Measurements from ENCODE around the gene TNFAIP8L2. TPM values are rescaled to one million over a fixed set of nuclear protein-coding genes. Genes with fewer than 3 reads are reported as not detected.

The TNFAIP8L2 gene
- total and polyA plus RNA-seq, 7 donors = 1.9 to 12.7 (median 9.5) TPM

DNA sequence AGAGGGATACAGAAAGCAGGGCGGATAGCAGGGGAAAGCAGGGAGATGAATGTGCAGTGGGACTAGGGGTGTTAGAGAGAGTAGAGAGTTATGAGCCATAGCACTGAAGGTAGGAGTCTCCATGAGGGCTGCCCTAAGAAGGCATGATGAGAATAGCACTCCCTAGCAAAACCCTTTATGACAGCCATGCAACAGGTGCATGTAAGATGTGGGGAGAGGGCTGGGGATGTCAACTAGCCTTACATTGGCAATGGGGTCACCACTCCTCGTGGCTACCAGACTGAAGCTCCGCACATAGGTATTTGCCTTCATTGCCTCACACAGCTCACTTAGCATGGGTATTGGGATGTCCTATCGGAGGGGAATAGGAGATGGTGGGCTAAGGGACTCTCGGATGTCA, 14.7 kb downstream of the TNFAIP8L2 start:
- intact Hi-C loops (cut with DNase I) = no loop called here
- Histone ChIP-seq H3K27ac (no peak overlapping the region), H3K4me1 (peaks cover 0 to 13% (median 10%) of the 10 kb centered on the region in 4 donors), H3K4me3 (no peak overlapping the region), H3K9me3 (no peaks in the 10 kb centered on the region), H3K36me3 (peaks cover under 1 to 65% (median 28%) of the 10 kb centered on the region in 4 donors), H3K27me3 (no peaks in the 10 kb centered on the region)
- WGBS, 2 donors = 91 to 96% methylated on average over 5 of the region's 5 CpGs
- TF ChIP-seq, protein P1, sequence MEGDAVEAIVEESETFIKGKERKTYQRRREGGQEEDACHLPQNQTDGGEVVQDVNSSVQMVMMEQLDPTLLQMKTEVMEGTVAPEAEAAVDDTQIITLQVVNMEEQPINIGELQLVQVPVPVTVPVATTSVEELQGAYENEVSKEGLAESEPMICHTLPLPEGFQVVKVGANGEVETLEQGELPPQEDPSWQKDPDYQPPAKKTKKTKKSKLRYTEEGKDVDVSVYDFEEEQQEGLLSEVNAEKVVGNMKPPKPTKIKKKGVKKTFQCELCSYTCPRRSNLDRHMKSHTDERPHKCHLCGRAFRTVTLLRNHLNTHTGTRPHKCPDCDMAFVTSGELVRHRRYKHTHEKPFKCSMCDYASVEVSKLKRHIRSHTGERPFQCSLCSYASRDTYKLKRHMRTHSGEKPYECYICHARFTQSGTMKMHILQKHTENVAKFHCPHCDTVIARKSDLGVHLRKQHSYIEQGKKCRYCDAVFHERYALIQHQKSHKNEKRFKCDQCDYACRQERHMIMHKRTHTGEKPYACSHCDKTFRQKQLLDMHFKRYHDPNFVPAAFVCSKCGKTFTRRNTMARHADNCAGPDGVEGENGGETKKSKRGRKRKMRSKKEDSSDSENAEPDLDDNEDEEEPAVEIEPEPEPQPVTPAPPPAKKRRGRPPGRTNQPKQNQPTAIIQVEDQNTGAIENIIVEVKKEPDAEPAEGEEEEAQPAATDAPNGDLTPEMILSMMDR (IDR thresholded peaks at IDR 0.05) = no peak
- TF ChIP-seq POLR2AphosphoS5 (IDR thresholded peaks at IDR 0.05) (no peak), POLR2A (IDR thresholded peaks at IDR 0.05) (no peak), EP300 (IDR thresholded peaks at IDR 0.05) (no peak)
- DNase-seq = no peak

DNA sequence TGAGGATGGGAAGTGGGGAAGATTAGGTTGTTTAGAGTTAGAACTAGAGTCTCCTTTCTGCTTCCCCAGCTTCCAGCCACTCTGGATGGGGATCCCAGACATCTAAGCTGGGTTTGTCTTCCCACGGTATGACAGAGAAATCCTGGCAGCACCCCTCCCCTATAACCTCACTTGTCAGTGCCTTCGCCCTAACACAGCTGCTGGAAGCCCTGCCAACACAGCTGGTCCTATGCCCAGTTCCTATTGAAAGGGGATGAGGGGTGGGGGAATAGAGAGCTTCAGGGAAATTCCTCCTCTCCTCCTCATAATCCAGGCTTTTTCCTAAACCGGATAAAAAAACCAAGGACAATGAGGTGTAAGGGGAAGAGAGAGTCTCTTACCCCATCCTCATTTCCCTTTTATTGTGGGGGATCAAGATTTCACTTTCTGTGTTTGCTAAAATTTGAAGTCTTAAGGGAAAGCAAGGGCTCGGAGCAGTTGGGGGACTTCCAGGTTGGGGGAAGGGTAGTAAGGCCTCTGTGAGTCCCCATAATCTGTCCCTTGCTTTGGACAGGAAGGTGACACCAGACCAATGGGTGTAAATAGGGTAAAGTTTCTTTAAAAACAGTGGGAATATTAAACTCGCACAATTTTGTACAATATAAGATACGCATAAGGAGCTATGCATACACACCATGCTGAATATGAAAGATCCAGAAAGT, 18.7 kb downstream of the TNFAIP8L2 start:
- Histone ChIP-seq H3K27ac (peak overlapping the region in 1 of 4 donors; percentile 69), H3K36me3 (peaks cover 6 to 73% (median 58%) of the 10 kb centered on the region in 4 donors), H3K9me3 (no peaks in the 10 kb centered on the region), H3K4me3 (no peak overlapping the region), H3K27me3 (no peaks in the 10 kb centered on the region), H3K4me1 (no peaks in the 10 kb centered on the region)
- intact Hi-C loops (cut with DNase I) = no loop called here
- no peak for DNase-seq
- TF ChIP-seq, protein P1 (IDR thresholded peaks at IDR 0.05) = no peak
- TF ChIP-seq POLR2A (IDR thresholded peaks at IDR 0.05) = no peak
- TF ChIP-seq EP300 (IDR thresholded peaks at IDR 0.05) = no peak
- 75 to 78% methylated on average over 6 of the region's 6 CpGs for WGBS, 2 donors

DNA sequence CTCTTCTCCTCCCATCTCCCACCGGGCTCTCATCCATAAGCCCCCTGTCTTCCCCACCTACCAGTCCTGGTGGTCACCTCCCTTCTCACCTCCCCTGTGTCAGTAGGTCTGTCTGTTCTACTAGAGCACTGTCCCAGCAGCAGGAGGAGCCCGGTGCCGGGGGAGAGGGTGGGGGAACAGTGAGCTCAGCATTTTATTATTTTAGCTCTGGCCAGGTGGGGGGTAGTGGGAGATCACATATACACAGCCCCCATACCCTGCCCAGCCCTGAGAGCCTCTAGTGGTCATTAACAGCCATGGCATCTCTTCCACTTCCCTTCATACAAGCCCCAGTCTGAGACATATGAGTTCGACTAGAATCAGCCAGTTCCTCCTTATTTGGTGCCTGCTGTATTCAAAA, 19.4 kb downstream of the TNFAIP8L2 start, which contains the start of gene TMOD4:
TSS of gene TMOD4 (minus strand) at position 119 of the 400 bp plus-strand sequence. CDS start 1,106 bp downstream, outside the sequence.
- Histone ChIP-seq H3K36me3 (peaks cover 6 to 73% (median 59%) of the 10 kb centered on the region in 4 donors), H3K9me3 (no peaks in the 10 kb centered on the region), H3K27ac (peak within 1 kb of the TSS in 1 of 4 donors; percentile 69), H3K4me1 (no peaks in the 10 kb centered on the region), H3K27me3 (no peaks in the 10 kb centered on the region), H3K4me3 (no peak within 1 kb of the TSS)
- TF ChIP-seq POLR2AphosphoS5 (IDR thresholded peaks at IDR 0.05) (no peak), EP300 (IDR thresholded peaks at IDR 0.05) (no peak), POLR2A (IDR thresholded peaks at IDR 0.05) (no peak)
- TF ChIP-seq, protein P1 (IDR thresholded peaks at IDR 0.05) = peak in 2 of 4 experiments; percentile 15 to 24
- 66 to 73% methylated on average over 4 of the region's 4 CpGs for WGBS, 2 donors
- intact Hi-C loops (cut with DNase I) = no loop called here
- no peak for DNase-seq

DNA sequence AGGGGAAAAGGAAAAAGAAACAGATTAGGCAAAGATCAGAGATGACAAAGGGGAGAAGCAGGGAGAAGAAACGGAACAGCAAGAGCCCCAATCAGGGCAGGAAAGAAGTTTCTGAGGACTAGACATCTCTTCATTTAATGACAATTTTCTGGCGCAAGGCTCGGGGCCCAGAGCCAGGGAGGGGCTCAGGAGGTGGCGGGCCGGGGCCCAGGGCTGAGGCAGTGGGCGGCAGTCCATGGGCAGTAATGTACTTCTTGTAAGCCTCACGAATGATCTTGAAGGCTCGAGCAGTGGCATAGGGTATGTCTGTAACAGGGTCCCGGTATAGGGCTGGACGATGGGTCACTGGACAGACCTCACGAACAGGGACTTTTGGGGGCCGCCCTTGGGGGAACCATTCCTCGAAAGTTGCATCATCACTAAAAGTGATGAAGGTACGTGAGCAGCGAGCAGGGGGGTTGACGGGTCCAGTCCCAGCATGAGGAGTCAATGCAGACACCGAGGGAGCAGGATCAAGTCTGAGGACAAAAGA, 20.1 kb downstream of the TNFAIP8L2 start:
- intact Hi-C loops (cut with DNase I) = no loop called here
- DNase-seq = no peak
- peaks cover 11 to 77% (median 63%) of the 10 kb centered on the region in 4 donors for H3K36me3 ChIP-seq
- H3K27ac ChIP-seq = peak overlapping the region in 1 of 4 donors; percentile 69
- no peaks in the 10 kb centered on the region for H3K27me3 ChIP-seq
- no peaks in the 10 kb centered on the region for H3K4me1 ChIP-seq
- 95 to 96% methylated on average over 17 of the region's 17 CpGs for WGBS, 2 donors
- TF ChIP-seq POLR2A (IDR thresholded peaks at IDR 0.05) (no peak), EP300 (IDR thresholded peaks at IDR 0.05) (no peak), POLR2AphosphoS5 (IDR thresholded peaks at IDR 0.05) (no peak)
- TF ChIP-seq, protein P1 (IDR thresholded peaks at IDR 0.05) = no peak
- no peak overlapping the region for H3K4me3 ChIP-seq
- H3K9me3 ChIP-seq = no peaks in the 10 kb centered on the region

Data from sigmoid colon (tissue), 7 donors.